NCI-H2196 (cell line): ENCODE measurements around the gene SPINK4.

Experiments used
- DNase-seq: peaks from one replicate; lab custom pipeline; 2025; ENCODE audit not compliant: unreplicated experiment; lab: John Stamatoyannopoulos, UW

The SPINK4 gene

DNA sequence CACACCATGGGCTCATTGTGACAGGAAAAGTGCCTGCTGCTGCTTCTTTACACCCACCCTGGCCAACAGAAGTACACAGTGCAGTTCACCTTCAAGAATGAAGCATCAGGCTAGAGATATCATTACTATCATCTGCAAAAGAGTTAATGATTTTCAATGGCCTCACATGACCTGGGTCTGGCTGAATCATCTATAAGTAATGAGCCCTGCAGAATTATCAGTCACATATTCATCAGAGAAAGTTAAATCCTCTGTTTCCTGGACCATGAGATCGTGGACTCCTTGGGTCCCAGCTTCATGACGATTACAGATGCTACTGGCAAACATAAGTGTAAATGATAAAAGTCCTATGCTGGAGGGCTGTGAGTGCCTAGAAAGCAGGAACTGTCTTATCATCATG lies 16.3 kb downstream of the SPINK4 start:
- DNase-seq = no peak

DNA sequence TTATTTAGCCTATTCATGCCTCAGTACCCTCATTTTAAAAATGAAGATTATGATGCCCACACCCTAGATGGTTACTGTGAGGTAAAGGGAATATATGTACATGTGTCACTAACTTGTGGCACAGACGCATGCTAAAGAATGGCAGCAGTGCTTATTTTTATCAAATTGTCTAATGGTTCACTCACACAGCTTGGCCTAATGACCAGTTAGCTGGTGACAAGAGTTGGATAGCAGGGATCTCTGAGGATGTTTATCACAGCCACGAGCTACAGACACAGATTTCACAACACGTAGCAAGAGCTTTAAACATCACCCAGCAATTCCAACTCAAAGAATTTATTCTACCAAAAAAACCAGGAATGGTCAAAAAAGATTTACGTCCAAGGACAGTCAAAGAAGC lies 17.3 kb downstream of the SPINK4 start:
- DNase-seq = no peak

DNA sequence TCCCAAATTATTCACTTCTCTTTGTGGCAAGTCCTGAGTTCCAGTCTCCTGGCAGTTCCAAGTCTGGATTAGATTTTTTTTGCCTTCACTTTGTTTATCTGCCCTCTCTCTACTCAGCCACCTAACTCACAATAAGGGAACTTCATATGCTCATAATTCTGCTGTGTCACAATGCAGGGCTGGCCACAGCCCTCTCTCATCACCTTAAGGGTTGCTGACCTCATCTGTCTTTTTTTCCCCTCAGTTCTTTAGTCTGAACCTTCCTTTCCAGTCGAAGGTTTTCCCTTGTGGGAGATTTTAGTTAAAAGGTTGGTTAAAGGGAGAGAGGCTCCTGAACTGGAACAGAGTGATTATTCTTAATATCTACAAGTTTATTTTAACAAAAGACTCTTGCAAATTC lies 20.4 kb downstream of the SPINK4 start:
- no peak for DNase-seq

DNA sequence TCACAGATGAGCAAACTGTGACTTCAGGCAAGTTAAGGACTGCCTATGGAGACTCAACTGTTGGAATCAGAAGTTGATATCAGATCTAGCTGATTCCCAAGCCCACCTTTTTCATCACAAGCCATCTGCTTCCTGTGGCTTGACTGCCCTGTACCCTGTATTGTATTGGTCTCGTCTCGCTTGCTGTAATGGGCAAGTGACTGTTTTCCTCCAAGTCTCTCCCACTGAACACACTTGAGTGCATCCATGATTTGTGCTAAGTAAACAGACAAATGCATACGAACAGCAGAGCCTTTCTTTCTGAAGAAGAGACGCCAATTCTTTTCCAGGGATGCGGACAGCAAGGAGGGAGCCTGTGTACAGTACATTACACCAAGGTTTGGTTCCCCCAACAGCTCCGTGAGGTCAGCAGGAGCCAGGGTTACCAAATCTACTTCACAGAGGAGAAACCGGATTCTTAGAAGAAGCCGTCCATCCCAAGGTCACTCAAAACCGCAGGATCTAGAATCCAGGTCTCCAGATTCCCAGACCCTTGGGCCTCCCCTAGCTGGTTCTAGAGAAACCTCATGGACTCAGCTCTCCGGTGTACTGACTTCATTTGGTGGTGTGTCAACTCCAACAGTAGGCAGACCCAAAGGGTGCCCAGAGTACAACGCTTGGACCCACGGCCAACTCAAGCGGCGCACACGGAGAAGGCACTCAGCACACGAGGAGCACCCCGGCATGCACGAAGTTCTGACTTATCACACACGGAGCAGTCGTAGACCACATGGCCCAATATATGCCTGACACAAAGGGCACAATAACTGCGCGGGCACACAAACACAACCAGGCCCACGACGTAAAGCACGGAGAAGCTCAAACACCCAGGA lies 23.4 kb downstream of the SPINK4 start:
- no peak for DNase-seq

DNA sequence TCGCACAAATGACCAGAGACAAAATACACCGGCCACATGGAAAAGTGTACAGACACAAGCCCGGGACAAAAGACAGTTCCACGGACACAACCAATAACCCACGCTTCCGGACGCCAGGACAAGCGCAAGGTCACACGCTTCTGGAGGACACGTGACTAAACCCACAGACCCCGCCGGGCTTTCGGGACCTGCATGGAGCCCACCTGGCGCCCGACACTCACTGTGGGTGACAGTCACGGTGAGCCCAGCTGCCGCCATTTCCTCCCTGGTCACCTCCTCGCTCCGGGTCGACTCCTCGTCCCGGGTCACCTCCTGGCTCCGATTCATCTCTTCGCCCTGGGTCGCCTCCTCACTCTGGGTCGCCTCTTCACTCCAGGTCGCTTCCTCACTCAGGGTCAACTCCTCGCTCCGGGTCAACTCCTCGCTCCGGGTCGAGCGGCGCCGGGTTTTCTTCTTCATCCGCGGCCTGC lies 24.1 kb downstream of the SPINK4 start:
- no peak for DNase-seq

DNA sequence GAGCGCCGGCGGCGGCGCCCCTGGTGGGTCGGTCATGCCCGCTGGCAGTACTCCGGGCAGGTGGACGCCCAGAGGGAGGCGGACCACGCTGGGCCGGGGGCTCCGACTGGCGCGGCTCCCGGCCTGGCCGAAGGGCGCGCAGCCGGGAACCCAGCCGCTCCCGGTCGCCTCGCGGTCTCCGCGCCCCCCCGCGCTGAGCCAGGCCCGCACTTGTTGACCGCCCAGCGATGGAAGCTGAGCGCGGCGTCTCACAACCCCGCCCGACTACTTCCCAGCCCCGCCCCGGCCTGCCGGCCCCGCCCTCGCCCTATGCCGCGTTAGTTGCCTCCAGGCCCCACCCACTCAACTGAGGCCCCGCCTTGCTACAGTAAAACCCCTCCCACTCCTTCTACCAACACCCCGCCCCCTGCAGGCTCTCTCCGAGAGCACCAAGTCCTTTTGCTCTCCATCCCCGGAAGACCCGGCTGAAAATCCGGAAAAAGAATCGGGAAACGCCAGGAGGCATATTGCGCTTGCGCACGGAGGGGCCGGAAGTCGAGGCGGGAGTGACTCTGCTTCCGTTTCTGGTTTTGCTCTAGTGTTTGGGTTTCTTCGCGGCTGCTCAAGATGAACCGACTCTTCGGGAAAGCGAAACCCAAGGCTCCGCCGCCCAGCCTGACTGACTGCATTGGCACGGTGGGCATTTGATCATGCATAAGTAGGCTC lies 24.7 kb downstream of the SPINK4 start, which contains the start of the genes BAG1 and CHMP5:
BAG1 (minus strand) TSS at position 236 of the 705 bp plus-strand sequence.
CHMP5 (plus strand) TSS at position 577 of the 705 bp plus-strand sequence; CDS start at position 607, 30 bp downstream.
- peak; percentile 99 for DNase-seq

DNA sequence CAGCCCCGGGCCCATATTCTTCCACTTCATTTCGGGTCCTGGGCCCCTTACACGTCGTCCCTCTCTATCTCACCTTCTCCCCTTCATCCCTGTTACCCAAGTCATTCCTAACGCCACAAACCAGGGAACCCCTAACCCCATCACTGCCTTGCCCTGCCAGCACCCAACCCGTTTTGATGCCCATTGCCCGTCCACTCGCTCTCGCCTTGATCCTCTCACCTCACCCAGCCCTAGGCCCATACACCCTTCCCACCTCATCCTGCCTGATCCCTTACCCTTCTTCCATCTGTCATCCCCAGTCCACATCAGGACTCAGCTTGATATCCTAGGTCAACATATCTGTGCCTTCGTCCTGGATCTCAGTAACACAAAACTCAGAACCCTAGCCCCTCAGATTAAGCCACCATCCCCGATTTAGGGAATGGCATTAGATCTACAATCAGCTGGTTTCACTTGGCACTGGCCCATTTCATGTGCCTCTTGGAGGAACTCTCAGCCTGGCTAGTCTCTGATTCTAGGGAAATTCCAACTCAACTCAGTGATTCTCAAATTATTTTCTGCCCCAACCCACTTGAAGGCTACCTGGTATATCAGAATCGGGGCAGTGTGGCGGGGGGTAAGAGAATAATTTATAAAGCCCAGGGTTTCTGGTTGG lies 25.4 kb downstream of the SPINK4 start:
- DNase-seq = no peak

DNA sequence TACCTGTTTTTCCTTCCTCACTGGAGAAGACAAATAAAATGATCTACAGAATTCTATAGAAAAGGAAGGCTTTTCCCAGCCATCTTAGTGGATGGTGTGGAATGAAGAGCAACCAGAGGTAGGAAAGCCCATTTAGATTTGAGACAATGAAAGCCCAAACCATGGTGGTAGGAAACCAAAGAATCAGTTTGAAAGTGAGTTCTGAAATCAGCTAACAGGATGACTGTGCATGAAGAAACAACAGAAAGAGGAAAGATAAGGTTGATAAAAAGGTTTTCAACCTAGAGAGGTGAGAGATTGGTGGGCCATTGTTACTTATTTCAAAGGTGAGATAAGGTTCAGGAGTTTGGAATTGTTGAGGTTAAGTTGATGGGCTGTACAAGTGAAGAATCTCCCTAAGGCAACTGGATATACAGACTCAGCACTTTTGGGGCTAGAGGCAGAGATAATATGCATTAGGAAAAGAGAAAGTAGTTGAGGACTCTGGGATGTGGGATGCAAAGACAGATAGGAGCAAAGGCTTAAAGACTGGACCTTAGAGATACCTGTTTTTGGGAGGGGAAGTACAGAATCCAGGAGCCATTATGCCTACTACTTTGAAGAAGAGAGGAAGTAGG lies 27.3 kb downstream of the SPINK4 start:
- no peak for DNase-seq

DNA sequence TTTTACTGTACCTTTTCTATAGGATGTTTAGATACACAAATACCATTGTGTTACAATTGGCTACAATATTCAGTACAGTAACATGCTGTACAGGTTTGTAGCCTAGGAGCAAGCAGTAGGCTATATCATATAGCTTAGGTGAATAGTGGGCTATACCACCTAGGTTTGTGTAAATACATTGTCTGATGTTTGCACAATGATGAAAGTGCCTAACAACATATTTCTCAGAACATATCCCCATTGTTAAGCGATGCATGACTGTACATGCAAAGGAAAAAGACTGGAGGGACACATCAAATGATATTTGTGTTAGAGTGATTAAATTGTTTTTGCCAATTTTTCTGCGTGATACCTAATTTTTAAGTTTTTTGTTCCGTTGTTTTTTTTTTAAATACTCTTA lies 30.2 kb downstream of the SPINK4 start:
- DNase-seq = no peak

DNA sequence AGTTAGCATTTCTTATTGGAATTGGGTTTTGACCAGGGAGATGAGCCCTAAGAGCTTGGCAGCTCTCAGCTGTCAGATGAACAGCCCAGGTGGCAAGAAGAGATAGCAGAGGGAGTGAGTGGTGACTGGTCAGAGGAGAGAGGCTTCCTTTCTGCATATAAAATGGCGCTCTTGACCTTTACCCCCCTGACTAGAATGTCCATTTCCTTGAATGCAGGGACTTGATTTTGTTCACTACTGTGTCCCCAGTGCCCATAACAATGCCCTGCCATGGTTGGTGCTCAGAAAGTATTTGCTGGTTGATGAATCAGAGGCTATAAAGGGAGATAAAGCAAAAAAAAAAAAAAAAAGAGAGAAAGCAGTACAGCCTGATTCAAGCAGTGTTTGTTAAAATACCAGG lies 32.1 kb downstream of the SPINK4 start:
- DNase-seq = no peak

DNA sequence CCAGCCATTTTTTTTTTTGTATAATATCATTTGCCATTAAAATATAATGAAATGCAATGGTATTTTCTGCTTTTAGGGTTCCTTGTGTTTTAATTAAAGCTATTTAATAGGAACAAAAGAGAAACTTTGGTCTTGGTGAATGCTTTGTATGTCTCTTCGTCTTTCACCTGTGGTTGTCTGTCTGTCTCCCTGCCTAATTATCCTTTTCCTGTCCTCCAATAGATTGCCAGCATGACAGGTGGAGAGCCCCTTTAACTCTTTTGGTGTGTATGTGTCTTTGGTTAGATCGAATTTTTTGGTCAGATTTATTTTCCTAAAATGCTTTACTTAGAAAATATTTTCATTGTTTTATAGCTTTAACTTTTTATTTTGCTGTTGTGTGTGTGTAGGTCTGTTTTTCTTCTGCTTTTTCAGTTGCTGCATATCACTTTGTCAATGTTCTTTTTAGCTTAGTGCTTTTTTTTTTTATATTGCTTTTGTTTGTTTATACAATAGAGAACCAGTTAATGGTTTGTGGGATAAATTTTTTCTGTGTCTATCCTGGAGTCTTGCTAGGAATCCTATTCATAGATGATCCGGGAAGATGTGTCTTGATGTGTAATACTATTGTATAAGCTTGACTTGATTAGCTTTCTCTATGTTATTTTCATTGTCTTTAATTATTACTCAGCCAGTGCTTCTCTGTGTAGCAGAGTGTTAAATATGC lies 33.5 kb downstream of the SPINK4 start:
- DNase-seq = no peak

DNA sequence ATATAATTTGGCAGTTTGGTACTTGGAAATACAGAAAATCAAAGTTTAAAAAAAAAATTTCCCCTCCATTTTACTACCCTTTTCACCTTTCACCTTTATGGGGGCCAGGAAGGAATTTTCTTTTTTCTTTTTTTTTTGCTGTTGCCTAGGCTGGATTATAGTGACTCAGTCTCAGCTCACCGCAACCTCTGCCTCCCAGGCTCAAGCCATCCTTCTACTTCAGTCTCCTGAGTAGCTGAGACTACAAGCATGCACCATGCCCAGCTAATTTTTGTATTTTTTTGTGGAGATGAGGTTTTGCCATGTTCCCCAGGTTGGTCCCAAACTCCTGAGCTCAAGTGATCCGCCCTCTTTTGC lies 34.0 kb downstream of the SPINK4 start:
- DNase-seq = no peak

DNA sequence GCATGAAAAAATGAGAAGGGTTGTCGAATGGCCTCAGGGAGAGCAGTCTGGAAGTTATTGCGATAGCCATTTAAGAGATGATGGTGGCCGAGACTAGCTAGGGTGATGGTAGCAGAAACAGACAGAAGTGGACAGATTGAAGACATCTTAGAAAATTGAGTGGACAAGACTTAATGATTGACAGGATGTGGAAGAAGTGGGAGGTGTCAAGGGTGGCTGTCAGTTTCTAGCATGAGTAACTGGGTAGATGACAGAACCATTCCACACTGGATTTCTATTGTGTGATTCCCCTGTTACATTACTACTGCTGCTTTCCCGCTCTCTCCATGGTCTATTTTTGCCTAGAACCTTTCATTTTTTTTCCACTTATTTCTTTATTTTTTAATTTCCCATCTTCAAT lies 37.5 kb downstream of the SPINK4 start:
- no peak for DNase-seq

DNA sequence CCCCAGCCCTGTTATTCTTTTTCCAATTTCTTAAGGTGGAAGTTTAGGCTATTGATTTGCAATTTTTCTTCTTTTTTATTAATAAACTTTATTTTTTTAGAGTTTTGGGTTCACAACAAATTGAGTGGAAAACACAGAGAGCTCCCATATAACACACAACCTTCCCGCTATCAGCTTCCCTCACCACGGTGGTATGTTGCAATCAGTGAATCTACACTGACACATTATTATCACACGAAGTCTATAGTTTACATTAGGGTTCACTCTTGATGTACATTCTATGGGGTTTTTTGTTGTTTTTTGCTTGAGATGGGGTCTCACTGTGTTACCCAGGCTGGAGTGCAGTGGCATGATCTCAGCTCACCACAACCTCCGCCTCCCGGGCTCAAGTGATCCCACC lies 45.5 kb downstream of the SPINK4 start:
- DNase-seq = no peak

DNA sequence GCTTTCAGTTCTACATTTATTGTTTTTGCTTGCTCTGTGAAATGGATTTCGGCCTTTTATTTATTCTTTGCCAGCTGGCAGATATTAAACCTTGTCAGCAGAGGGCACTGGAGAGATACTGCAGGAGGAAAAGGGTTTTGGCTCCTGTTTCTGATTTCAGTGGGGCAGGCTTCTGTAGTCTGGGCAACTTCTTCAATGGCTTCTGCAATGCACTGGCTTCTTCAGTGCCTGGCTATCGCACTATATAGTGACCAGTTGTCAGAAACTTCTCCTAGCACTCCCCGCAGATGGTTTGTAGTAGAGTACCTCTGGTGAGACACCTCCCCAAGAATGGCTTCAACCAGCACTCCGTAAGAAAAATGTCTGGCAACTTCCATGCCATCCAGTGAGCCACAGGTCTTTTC lies 47.1 kb downstream of the SPINK4 start:
- DNase-seq = peak; percentile 81

DNA sequence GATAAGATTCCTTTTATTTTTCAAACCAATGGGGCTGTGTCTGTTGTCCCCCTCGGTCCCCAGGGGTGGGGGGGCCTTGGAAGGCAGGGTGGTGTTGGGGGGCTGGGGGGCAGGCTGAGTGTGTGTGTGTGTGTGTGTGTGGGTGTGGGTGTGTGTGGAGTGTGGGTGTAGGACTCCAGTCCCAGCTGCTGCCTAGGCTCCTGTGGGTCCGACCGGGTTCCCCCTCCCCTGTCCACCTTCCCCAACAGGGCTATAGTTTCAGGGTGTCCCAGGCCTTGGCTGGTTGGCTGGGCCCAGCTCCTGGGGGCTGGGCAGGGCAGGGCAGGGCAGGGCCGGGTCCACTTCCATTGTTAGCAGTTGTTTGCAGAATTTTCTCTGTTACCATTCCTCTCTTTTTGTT lies 48.3 kb downstream of the SPINK4 start:
- no peak for DNase-seq

DNA sequence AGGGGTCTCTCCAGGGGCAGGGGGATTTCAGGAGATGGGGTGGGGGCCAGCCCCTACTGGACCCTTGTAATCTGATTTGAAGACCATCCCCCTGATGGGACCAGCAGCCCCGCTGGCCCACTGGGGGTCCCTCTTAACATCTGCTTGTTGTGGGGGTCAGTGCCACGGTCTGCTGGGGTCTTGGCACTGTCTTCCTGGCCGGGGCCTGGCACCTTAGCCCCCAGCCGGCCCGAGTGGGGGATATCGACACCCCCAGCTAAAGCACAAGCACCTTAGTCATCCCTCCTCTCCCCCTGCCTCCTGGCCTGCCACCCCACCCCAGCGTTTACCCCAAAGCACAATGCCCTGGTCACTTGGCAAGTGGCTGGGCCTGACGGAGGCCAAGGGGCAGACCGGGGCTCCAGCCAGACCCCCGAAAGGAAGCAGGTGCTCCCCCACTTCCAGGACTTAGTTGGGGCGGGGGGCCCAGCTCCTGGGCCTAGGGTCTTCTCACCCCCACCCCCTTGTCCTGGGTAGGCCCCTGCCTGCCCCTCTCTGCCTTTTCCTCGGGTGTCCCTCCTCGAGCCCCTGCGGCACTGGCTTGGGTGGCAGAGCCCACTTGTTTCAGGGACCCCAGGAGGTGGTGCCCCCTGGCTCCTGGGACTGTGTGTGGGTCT lies 49.0 kb downstream of the SPINK4 start:
- DNase-seq = no peak

DNA sequence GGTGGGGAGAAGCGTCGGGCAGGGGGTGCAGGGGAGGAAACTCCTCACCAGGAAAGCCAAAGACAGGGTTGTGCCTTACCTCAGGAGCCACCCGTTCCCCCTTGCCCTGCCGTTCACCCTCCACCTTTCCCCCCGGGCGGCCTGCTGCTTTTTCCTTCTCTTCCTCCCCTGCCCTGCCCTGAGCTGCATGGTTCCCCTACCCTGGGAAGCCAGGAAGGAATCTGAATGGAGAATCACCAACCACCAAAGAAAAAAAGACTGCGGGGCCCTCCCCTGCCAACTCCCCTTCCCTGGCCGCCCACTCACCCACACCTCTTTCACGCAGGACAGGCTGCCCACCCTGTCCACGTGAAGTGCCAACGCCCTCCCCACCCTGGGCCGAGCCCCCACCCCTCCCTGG lies 49.5 kb downstream of the SPINK4 start:
- no peak for DNase-seq

DNA sequence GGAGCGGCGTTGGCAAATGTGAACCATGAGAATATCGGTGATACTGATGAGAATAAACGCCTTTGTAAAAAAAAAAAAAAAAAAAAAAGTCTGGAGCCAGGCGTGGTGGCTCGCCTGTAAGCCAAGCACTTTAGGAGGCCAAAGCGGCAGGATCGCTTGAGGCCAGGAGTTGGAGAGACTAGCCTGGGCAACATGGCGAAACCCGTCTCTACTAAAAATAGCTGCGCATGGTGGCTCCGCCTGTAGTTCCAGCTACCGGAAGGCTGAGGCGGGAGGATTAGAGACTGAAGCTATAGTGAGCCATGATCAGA lies 49.9 kb downstream of the SPINK4 start:
- DNase-seq = no peak

DNA sequence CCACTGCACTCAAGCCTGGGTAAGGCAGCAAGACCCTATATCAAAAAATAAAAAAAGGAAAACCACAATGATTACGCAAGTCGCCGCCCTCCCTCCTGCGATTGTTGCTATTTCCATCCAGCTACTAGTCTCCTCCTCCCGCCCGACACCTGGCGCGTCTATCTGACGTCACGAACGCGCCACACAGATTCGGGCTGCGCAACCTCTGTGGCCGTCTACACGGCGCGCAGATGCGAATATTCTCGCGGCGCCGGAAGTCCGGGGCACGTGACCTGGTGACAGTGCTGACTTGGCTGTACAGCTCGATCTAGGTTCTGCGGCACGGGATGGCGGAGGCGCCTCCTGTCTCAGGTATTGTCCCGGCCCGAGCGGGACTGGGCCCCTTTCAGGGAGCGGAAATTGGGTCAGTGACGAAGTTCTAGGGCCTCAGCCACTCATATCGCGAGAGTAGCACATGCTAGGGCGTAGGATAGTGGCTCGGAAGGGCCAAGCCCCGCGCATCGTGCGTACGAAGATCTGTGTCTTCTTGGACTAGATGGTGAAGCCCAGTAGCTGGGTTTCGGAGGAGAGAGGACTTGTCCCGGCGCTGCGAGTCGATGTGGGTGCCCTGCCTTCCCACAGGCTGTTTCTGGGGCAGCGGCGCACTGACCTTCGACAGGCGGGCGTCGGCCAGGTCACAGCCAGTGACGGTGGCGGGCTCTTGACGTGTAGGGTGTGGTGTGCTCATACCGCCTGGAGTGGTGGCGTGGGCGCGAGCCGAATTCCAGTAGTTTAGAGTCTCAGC lies 50.5 kb downstream of the SPINK4 start, which contains the start of gene NFX1:
NFX1 (plus strand) TSS at position 270 of the 784 bp plus-strand sequence; CDS start at position 327, 57 bp downstream.
- peak; percentile 97 for DNase-seq
